HCT116 (cell line): ENCODE data around the gene IL18R1. TPM values are rescaled to one million over a fixed set of nuclear protein-coding genes. Genes with fewer than 3 reads are reported as not detected.

Source experiments
- ATAC-seq: fragments of 200-7000 bp; cut with Tn5 transposase; 2 replicates; pipeline ENCODE4 v1.9.1; 2020; ENCODE audit warnings: mild to moderate bottlenecking, moderate library complexity
- BruUV-seq: library from RNA; stranded (reverse); fragments of 400-500 nt; replicated peaks from 2 replicates; lab custom pipeline; 2021; lab: Mats Ljungman, UMichigan
- CTCF ChIA-PET: fragments of 300-600 bp; sonication (Branson Sonifier 250); formaldehyde crosslinking; loops from one replicate; lab custom pipeline; 2021; ENCODE audit warnings: antibody characterized with exemption; lab: Charles Lee
- POLR2A ChIA-PET: fragments of 300-600, 350-600 bp; sonication (Branson Sonifier 250); formaldehyde crosslinking; loops from one replicate; lab custom pipeline; 2021; ENCODE audit warnings: antibody characterized with exemption; lab: Charles Lee
- RAD21 ChIA-PET, 2 experiments: fragments of 300-600 bp; sonication (Branson Sonifier 250); formaldehyde crosslinking; loops; one replicate each; lab custom pipeline; 2023; ENCODE audit warnings: low total read pairs in 2 of 2; ENCODE audit not compliant: uncharacterized antibody in 2 of 2, unreplicated experiment in 2 of 2, low non-redundant PET in 1 of 2; lab: Charles Lee
- DNase-seq: peaks from one replicate; pipeline ENCODE4 v3.0.0-alpha.2; 2010; ENCODE audit warnings: low read depth, low spot score
- H2AFZ ChIP-seq: fragments of 200-600 bp; shearing (Covaris generic), sonication (generic); 2 replicates; pipeline ENCODE4 v1.6.1; 2017; ENCODE audit warnings: low read depth, mixed run types, mixed read lengths, antibody characterized with exemption, low read length; ENCODE audit not compliant: poor library complexity, severe bottlenecking
- H3K27ac ChIP-seq: 2 replicates; pipeline ENCODE4 v1.5.1; 2012; ENCODE audit warnings: low read depth, low read length
- H3K27me3 ChIP-seq: fragments of 200-600 bp; sonication (generic); 2 replicates; pipeline ENCODE4 v1.6.1; 2016; ENCODE audit warnings: mixed run types, low read length, mixed read lengths; ENCODE audit not compliant: insufficient read depth
- H3K36me3 ChIP-seq, 2 experiments: fragments of 200-500 bp in 1 of 2; fragments of 200-600 bp in 1 of 2; sonication (Bioruptor generic) in 1 of 2; sonication (generic) in 1 of 2; 2 replicates each; pipeline versions ENCODE4 v1.5.1 to v1.6.1; 2014 to 2016; ENCODE audit warnings: low read length in 2 of 2, inconsistent platforms in 1 of 2, mixed read lengths in 1 of 2, mixed run types in 1 of 2; ENCODE audit not compliant: insufficient read depth in 2 of 2, control insufficient read depth in 1 of 2
- H3K4me1 ChIP-seq, 2 experiments: fragments of 200-600 bp in 1 of 2; sonication (generic) in 1 of 2; 2 replicates each; pipeline versions ENCODE4 v1.5.1 to v1.6.1; 2012 to 2017; ENCODE audit warnings: low read length in 2 of 2, inconsistent platforms in 1 of 2, mild to moderate bottlenecking in 1 of 2, mixed read lengths in 1 of 2, mixed run types in 1 of 2, moderate library complexity in 1 of 2; ENCODE audit not compliant: insufficient read depth in 2 of 2, control insufficient read depth in 1 of 2
- H3K4me2 ChIP-seq: fragments of 200-600 bp; sonication (generic); 2 replicates; pipeline ENCODE4 v1.6.1; 2017; ENCODE audit warnings: mixed run types, low read length, mixed read lengths
- H3K4me3 ChIP-seq, 2 experiments: fragments of 200-600 bp in 1 of 2; sonication (generic) in 1 of 2; replicated peaks in 1 of 2; 2 replicates each; pipeline ENCODE4 v1.5.1; 2011 to 2016; ENCODE audit warnings: low read length in 2 of 2, control low read depth in 1 of 2, low read depth in 1 of 2, mild to moderate bottlenecking in 1 of 2, mixed read lengths in 1 of 2, mixed run types in 1 of 2
- H3K79me2 ChIP-seq: fragments of 200-600 bp; sonication (generic); 2 replicates; pipeline ENCODE4 v1.6.1; 2017; ENCODE audit warnings: mild to moderate bottlenecking, mixed run types, low read length, moderate library complexity, mixed read lengths; ENCODE audit not compliant: insufficient read depth
- H3K9ac ChIP-seq: fragments of 200-600 bp; sonication (generic); 2 replicates; pipeline ENCODE4 v1.6.1; 2016; ENCODE audit warnings: low read length, mixed read lengths
- H3K9me2 ChIP-seq: fragments of 200-600 bp; sonication (generic), shearing (Covaris generic); 2 replicates; pipeline ENCODE4 v1.6.1; 2017; ENCODE audit warnings: mixed run types, mild to moderate bottlenecking, moderate library complexity; ENCODE audit not compliant: insufficient read depth
- H3K9me3 ChIP-seq, 2 experiments: fragments of 200-500 bp in 1 of 2; fragments of 200-600 bp in 1 of 2; sonication (Bioruptor generic) in 1 of 2; sonication (generic) in 1 of 2; 2 replicates each; pipeline ENCODE4 v1.6.1; 2014 to 2017; ENCODE audit warnings: low read length in 2 of 2, mixed read lengths in 2 of 2, inconsistent platforms in 1 of 2, low read depth in 1 of 2, mild to moderate bottlenecking in 1 of 2, mixed run types in 1 of 2, moderate library complexity in 1 of 2; ENCODE audit not compliant: control insufficient read depth in 1 of 2, insufficient read depth in 1 of 2
- H4K20me1 ChIP-seq: fragments of 200-600 bp; sonication (generic), shearing (Covaris generic); 2 replicates; pipeline ENCODE4 v1.6.1; 2017; ENCODE audit warnings: mixed run types, mild to moderate bottlenecking, moderate library complexity; ENCODE audit not compliant: insufficient read depth
- CBX3 ChIP-seq: IDR thresholded peaks from 2 replicates; pipeline ENCODE4 v1.6.1; 2012; ENCODE audit warnings: low read depth
- CEBPB ChIP-seq: IDR thresholded peaks from 2 replicates; pipeline ENCODE4 v1.6.1; 2012; ENCODE audit warnings: low read depth
- EGR1 ChIP-seq: IDR thresholded peaks from 2 replicates; pipeline ENCODE4 v1.6.1; 2012; ENCODE audit warnings: low read depth
- ELF1 ChIP-seq: IDR thresholded peaks from 2 replicates; pipeline ENCODE4 v1.6.1; 2012; ENCODE audit warnings: low read depth, borderline replicate concordance
- EZH2 ChIP-seq: fragments of 200-600 bp; sonication (generic); IDR thresholded peaks from 2 replicates; pipeline ENCODE4 v1.6.1; 2017; ENCODE audit warnings: antibody characterized with exemption, mixed run types
- FOSL1 ChIP-seq: IDR thresholded peaks from 2 replicates; pipeline ENCODE4 v1.6.1; 2012; ENCODE audit warnings: low read depth
- SIN3A ChIP-seq: IDR thresholded peaks from 2 replicates; pipeline ENCODE4 v1.6.1; 2012; ENCODE audit warnings: low read depth
- ZFX ChIP-seq: fragments of 450-650 bp; IDR thresholded peaks from 2 replicates; pipeline ENCODE4 v1.6.1; 2017
- intact Hi-C: fragments of 100-400 bp; cut with micrococcal nuclease; formaldehyde crosslinking; loops from 2 replicates; pipeline ENCODE4 v1.10.0; 2022
- total RNA-seq: library from RNA; stranded (reverse); gene quantifications from one replicate; pipeline ENCODE4 v1.2.1, GENCODE V29; 2021; ENCODE audit not compliant: unreplicated experiment
- TF ChIP-seq, protein P1 (sequence below), 3 experiments: fragments of 200-600 bp in 1 of 3; sonication (generic) in 1 of 3; IDR thresholded peaks in 2 of 3; conservative IDR thresholded peaks in 1 of 3; 2 replicates each; pipeline ENCODE4 v1.5.1; 2012 to 2017; ENCODE audit warnings: low read depth in 2 of 3, low read length in 2 of 3, antibody characterized with exemption in 1 of 3, borderline replicate concordance in 1 of 3, control low read depth in 1 of 3, mild to moderate bottlenecking in 1 of 3, mixed read lengths in 1 of 3, mixed run types in 1 of 3, moderate library complexity in 1 of 3; ENCODE audit not compliant: insufficient read depth in 1 of 3
- TF ChIP-seq, protein P2 (sequence below): IDR thresholded peaks from 2 replicates; pipeline ENCODE4 v1.6.1; 2011; ENCODE audit warnings: mild to moderate bottlenecking, low read length, moderate library complexity; ENCODE audit not compliant: insufficient replicate concordance; ENCODE audit errors: extremely low read depth

IL18R1 gene
- total RNA-seq, 1 experiment from 2014 or later = 1.5 TPM

DNA sequence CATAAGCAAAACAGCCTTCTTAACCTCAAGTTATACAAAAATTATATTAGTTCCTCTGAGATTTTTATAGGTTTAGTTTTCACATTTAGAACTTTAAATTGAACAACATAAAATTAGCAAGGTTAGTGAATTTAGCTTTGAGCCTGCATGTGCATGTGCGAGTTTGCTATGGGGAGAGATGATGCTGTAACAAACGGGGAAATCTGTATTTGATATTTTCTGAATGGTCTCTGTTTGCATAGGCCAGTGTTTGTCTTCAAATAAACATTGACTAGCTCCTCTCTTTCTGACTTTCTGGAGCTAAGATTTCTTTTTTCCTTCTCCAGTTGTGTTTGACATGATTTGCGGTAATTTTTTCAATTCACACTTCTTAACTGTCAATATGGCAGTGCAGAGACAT is 36.5 kb downstream of the IL18R1 start:
- BruUV-seq = no TSS peak
- Histone ChIP-seq H3K79me2 (no peaks in the 10 kb centered on the region), H3K36me3 (no peaks in the 10 kb centered on the region), H3K9ac (no peak overlapping the region), H3K4me1 (no peaks in the 10 kb centered on the region), H3K9me3 (no peaks in the 10 kb centered on the region), H3K27ac (no peak overlapping the region), H3K4me3 (no peak overlapping the region), H2AFZ (no peak overlapping the region), H4K20me1 (no peaks in the 10 kb centered on the region; the same call in 1 of the 2 replicates), H3K9me2 (no peaks in the 10 kb centered on the region), H3K27me3 (no peaks in the 10 kb centered on the region), H3K4me2 (no peak overlapping the region)
- no peak for ATAC-seq
- RAD21 ChIA-PET = no interaction called here
- POLR2A ChIA-PET = no interaction called here
- DNase-seq = no peak
- TF ChIP-seq, protein P1, sequence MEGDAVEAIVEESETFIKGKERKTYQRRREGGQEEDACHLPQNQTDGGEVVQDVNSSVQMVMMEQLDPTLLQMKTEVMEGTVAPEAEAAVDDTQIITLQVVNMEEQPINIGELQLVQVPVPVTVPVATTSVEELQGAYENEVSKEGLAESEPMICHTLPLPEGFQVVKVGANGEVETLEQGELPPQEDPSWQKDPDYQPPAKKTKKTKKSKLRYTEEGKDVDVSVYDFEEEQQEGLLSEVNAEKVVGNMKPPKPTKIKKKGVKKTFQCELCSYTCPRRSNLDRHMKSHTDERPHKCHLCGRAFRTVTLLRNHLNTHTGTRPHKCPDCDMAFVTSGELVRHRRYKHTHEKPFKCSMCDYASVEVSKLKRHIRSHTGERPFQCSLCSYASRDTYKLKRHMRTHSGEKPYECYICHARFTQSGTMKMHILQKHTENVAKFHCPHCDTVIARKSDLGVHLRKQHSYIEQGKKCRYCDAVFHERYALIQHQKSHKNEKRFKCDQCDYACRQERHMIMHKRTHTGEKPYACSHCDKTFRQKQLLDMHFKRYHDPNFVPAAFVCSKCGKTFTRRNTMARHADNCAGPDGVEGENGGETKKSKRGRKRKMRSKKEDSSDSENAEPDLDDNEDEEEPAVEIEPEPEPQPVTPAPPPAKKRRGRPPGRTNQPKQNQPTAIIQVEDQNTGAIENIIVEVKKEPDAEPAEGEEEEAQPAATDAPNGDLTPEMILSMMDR (IDR thresholded peaks at IDR 0.05 in 2 of 3, conservative IDR thresholded peaks at IDR 0.05 in 1 of 3; ENCODE audit: borderline replicate concordance in 1 of 3, insufficient read depth in 1 of 3, low read depth in 2 of 3, low read length in 2 of 3) = no peak
- TF ChIP-seq, protein P2, sequence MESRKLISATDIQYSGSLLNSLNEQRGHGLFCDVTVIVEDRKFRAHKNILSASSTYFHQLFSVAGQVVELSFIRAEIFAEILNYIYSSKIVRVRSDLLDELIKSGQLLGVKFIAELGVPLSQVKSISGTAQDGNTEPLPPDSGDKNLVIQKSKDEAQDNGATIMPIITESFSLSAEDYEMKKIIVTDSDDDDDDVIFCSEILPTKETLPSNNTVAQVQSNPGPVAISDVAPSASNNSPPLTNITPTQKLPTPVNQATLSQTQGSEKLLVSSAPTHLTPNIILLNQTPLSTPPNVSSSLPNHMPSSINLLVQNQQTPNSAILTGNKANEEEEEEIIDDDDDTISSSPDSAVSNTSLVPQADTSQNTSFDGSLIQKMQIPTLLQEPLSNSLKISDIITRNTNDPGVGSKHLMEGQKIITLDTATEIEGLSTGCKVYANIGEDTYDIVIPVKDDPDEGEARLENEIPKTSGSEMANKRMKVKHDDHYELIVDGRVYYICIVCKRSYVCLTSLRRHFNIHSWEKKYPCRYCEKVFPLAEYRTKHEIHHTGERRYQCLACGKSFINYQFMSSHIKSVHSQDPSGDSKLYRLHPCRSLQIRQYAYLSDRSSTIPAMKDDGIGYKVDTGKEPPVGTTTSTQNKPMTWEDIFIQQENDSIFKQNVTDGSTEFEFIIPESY = no peak
- TF ChIP-seq EZH2 = no peak
- no peak for TF ChIP-seq SIN3A
- TF ChIP-seq CEBPB = no peak
- TF ChIP-seq CBX3 = no peak
- no peak for TF ChIP-seq EGR1
- no peak for TF ChIP-seq ZFX
- TF ChIP-seq FOSL1 = no peak
- no peak for TF ChIP-seq ELF1
- CTCF ChIA-PET = no interaction called here
- intact Hi-C loops = no loop called here
